GM10266 (cell line): ENCODE measurements around the gene SLC16A7.

Experiments used
- DNase-seq: peaks from one replicate; pipeline ENCODE4 v3.0.0; 2012; ENCODE audit errors: extremely low spot score
- CTCF ChIP-seq: IDR thresholded peaks from 2 replicates; pipeline ENCODE4 v1.5.1; 2012; ENCODE audit warnings: mild to moderate bottlenecking, low read depth; ENCODE audit not compliant: control insufficient read depth, insufficient read depth; ENCODE audit errors: missing control alignments

Gene SLC16A7

GRCh38 chr12:59637692-59638070, 41.9 kb downstream of the SLC16A7 start:
- DNase-seq, result no peak
- TF ChIP-seq CTCF, result no peak

DNA sequence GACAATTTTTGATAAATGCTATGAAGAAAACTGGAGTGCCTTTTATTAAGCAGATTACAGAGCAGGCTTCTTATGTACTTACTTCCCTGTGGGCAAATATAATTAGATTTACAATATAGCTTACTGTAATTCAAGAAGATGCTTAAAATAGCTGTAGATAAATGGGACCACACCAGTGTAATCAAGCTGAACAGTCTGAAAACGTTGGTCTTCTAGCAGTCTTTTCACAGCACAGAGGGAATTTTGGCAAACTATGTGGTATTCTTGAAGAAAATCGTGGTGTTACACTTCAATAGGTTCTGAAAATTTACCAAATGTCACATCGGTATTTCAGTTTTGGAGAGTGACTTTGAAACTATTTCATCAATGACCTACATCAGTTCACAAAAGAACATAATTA, 47.7 kb downstream of the SLC16A7 start:
- no peak for DNase-seq
- no peak for TF ChIP-seq CTCF

- TF ChIP-seq CTCF, result no peak
- no peak for DNase-seq
Observed at GRCh38 chr12:59645242-59645641, 49.4 kb downstream of the SLC16A7 start.

- DNase-seq, result no peak
- TF ChIP-seq CTCF, result no peak
Observed at GRCh38 chr12:59646636-59647035, 50.8 kb downstream of the SLC16A7 start.

DNA sequence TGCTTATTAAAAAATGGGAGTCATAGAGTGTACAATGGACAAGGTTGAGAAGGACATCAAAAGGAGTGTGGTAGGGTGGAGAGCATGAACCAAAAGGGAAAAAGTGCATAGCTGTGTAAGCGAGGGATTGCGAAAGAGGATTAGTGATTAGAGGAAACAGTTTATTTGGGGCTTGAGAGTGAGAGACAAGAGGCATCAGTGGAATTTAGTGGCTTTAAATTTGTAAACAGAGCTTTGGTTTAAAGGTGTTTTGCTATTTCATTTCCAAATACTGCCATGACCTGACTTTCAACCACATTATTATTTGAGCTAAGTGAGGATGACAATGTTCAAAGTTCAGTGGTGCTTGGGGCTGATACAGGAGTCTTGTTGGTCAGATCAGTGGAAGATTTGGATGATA, 53.4 kb downstream of the SLC16A7 start:
- TF ChIP-seq CTCF, result no peak
- no peak for DNase-seq

GRCh38 chr12:59650588-59651228, 54.9 kb downstream of the SLC16A7 start:
- TF ChIP-seq CTCF, result no peak
- no peak for DNase-seq

DNA sequence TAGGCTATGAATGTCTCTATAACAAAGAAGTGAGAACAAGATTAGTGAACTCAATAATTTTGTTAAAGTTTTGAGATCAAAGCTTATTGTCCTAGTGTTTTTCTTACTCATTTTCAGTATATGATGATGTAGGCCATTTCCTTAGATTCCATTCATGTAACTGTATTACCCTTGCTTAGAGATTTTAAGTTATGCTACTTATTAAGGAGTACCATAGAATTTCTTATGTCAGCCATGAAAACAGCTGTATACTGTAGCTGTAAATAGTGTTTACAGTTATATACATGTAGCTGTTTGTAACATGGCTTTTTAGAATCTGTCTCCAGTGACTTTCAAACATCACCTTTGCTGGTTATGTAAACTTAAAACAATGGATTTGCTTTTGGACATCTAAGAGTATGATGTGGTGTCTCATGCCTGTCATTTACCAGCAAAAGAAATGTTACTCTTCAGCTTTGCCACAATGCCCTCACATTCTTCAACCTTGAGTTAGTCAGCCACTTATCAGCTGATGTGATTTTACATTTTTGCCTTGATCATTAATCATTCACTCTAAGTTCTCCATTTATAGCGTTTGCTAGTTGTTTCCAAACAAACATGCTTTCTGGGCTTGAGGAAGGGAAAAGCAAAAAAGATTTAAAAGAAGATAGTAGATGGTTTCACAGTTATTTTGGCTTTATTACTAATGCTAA, 55.5 kb downstream of the SLC16A7 start:
- no peak for TF ChIP-seq CTCF
- DNase-seq, result no peak
